Measurements from ENCODE around the gene TSHZ2.

Gene TSHZ2

GRCh38 chr20:52941808-52942207 is 30.4 kb upstream of the TSHZ2 start:
- no peak overlapping the region for H3K4me3 ChIP-seq (ENCODE audit: low read length)
- no peaks in the 10 kb centered on the region for H3K9me3 ChIP-seq (ENCODE audit: control insufficient read depth, insufficient read depth, low read length)
- no peak overlapping the region for H3K27ac ChIP-seq (ENCODE audit: low read length)
- no peaks in the 10 kb centered on the region for H3K4me1 ChIP-seq (ENCODE audit: control insufficient read depth, insufficient read depth, low read length)
- WGBS (ENCODE audit: insufficient coverage, insufficient read length), result no CpG with 5 or more reads among the region's 3 CpGs
- H3K36me3 ChIP-seq (ENCODE audit: control insufficient read depth, insufficient read depth, low read length), result no peaks in the 10 kb centered on the region
- no peaks in the 10 kb centered on the region for H3K27me3 ChIP-seq (ENCODE audit: control insufficient read depth, insufficient read depth, low read length)
- no peak for DNase-seq (ENCODE audit: low read depth, low spot score)

DNA sequence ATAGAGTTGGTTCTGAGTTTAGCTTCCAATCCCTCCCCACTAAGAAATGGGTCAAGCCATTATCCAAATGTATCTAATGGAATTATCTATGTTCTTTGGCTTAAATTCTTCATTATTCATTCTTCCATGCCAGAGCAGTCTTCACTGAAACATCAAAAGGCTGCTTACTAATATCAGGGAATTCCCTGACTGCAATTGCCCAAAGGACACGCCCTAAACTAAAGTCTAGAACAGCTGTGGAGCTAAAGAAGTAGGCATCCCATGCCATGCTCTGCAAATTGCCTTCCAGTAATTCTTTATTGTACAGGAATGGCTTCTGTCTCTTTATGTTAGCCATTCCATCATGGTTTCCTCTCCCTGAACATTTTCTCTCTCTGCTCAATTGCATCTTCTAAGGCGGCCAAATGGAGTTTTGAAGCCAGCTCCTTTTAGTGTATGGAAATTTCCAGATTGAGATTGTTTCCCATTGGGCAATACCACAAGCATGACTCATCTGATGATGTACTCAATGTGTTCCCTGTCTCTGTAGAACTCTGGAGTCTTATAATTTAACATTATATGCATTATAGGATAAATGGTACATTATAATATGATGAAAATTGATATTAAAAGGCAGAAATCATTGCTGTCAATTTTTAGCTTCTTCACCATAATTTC is 28.8 kb upstream of the TSHZ2 start:
- H3K4me1 ChIP-seq (ENCODE audit: control insufficient read depth, insufficient read depth, low read length), result no peaks in the 10 kb centered on the region
- no peak for DNase-seq (ENCODE audit: low read depth, low spot score)
- no peak overlapping the region for H3K27ac ChIP-seq (ENCODE audit: low read length)
- no peak overlapping the region for H3K4me3 ChIP-seq (ENCODE audit: low read length)
- no CpG with 5 or more reads among the region's 2 CpGs for WGBS (ENCODE audit: insufficient coverage, insufficient read length)
- no peaks in the 10 kb centered on the region for H3K9me3 ChIP-seq (ENCODE audit: control insufficient read depth, insufficient read depth, low read length)
- H3K27me3 ChIP-seq (ENCODE audit: control insufficient read depth, insufficient read depth, low read length), result no peaks in the 10 kb centered on the region
- no peaks in the 10 kb centered on the region for H3K36me3 ChIP-seq (ENCODE audit: control insufficient read depth, insufficient read depth, low read length)

DNA sequence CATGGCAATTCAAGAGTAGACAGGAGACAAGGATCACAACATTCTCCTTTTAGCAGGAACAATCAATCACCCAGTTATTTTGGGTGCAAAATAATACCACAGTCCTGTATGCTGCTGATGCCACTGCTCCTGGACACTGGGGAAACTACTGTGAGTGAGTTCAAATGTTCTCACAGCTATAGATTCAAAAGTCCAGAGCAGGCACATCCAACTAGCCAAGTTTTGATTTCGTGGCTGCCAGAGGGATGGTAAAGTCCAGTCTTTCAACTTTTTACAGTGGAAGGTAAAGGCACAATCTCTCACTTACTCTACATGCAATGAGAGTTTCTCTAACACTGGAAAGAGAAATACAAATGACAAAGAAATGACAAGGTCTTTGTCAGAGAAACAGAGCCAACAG is 26.9 kb upstream of the TSHZ2 start:
- H3K9me3 ChIP-seq (ENCODE audit: control insufficient read depth, insufficient read depth, low read length), result no peaks in the 10 kb centered on the region
- H3K27ac ChIP-seq (ENCODE audit: low read length), result no peak overlapping the region
- no peak for DNase-seq (ENCODE audit: low read depth, low spot score)
- H3K27me3 ChIP-seq (ENCODE audit: control insufficient read depth, insufficient read depth, low read length), result no peaks in the 10 kb centered on the region
- no CpG with 5 or more reads among the region's 1 CpG for WGBS (ENCODE audit: insufficient coverage, insufficient read length)
- no peak overlapping the region for H3K4me3 ChIP-seq (ENCODE audit: low read length)
- no peaks in the 10 kb centered on the region for H3K4me1 ChIP-seq (ENCODE audit: control insufficient read depth, insufficient read depth, low read length)
- no peaks in the 10 kb centered on the region for H3K36me3 ChIP-seq (ENCODE audit: control insufficient read depth, insufficient read depth, low read length)

- DNase-seq (ENCODE audit: low read depth, low spot score), result no peak
- H3K4me1 ChIP-seq (ENCODE audit: control insufficient read depth, insufficient read depth, low read length), result no peaks in the 10 kb centered on the region
- no peaks in the 10 kb centered on the region for H3K9me3 ChIP-seq (ENCODE audit: control insufficient read depth, insufficient read depth, low read length)
- H3K36me3 ChIP-seq (ENCODE audit: control insufficient read depth, insufficient read depth, low read length), result no peaks in the 10 kb centered on the region
- no CpG with 5 or more reads among the region's 2 CpGs for WGBS (ENCODE audit: insufficient coverage, insufficient read length)
- H3K27ac ChIP-seq (ENCODE audit: low read length), result no peak overlapping the region
- no peaks in the 10 kb centered on the region for H3K27me3 ChIP-seq (ENCODE audit: control insufficient read depth, insufficient read depth, low read length)
- H3K4me3 ChIP-seq (ENCODE audit: low read length), result no peak overlapping the region
Measured at GRCh38 chr20:52945862-52946522, 26.2 kb upstream of the TSHZ2 start.

DNA sequence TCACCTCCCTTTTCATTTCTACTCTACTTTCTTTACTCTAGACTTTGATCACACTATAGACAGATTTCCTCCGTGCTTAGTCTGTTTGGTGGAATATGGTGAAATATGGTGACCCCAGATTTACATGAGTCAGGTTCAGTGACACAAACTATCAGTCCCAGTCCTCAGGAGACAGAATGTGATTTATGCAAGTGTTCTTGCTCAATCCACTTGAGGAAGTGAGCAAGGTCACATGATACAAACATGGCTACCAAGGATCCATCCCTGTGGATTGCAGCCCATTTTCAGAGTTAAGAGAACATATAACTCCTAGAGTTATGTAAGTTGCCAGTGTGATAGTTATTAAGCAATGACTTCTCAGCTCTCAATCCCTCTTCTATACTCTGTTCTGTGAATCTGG is 23.7 kb upstream of the TSHZ2 start:
- no peaks in the 10 kb centered on the region for H3K36me3 ChIP-seq (ENCODE audit: control insufficient read depth, insufficient read depth, low read length)

DNA sequence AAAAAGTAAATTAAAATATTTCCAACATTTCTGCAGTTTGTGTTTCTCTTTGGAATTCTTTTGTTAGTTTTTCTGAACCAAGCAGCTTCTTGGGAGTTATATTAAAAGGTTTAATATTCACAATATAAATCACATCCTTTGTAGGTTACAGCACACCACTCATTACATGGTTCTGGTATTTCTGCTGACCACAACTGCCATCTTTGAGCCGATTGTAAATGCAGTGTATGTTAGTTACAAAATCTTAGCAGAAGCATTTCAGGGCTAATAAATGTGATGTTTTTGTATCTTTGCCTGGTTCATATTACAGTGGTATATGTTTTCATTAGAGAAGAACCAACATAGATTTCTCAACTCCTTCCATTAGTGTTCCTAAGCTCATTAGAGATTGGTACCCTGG is 19.1 kb upstream of the TSHZ2 start:
- no peak overlapping the region for H3K27ac ChIP-seq (ENCODE audit: low read length)
- no peak overlapping the region for H3K4me3 ChIP-seq (ENCODE audit: low read length)
- no peak for DNase-seq (ENCODE audit: low read depth, low spot score)
- no peaks in the 10 kb centered on the region for H3K4me1 ChIP-seq (ENCODE audit: control insufficient read depth, insufficient read depth, low read length)
- H3K27me3 ChIP-seq (ENCODE audit: control insufficient read depth, insufficient read depth, low read length), result no peaks in the 10 kb centered on the region
- H3K9me3 ChIP-seq (ENCODE audit: control insufficient read depth, insufficient read depth, low read length), result no peaks in the 10 kb centered on the region
- WGBS (ENCODE audit: insufficient coverage, insufficient read length), result no CpG with 5 or more reads among the region's 1 CpG
- no peaks in the 10 kb centered on the region for H3K36me3 ChIP-seq (ENCODE audit: control insufficient read depth, insufficient read depth, low read length)

More for the DNA sequence above, 23.7 kb upstream of the TSHZ2 start:
- DNase-seq (ENCODE audit: low read depth, low spot score), result no peak
- no peaks in the 10 kb centered on the region for H3K27me3 ChIP-seq (ENCODE audit: control insufficient read depth, insufficient read depth, low read length)
- H3K4me3 ChIP-seq (ENCODE audit: low read length), result no peak overlapping the region
- H3K4me1 ChIP-seq (ENCODE audit: control insufficient read depth, insufficient read depth, low read length), result no peaks in the 10 kb centered on the region
- WGBS (ENCODE audit: insufficient coverage, insufficient read length), result no CpG with 5 or more reads among the region's 1 CpG
- no peaks in the 10 kb centered on the region for H3K9me3 ChIP-seq (ENCODE audit: control insufficient read depth, insufficient read depth, low read length)
- H3K27ac ChIP-seq (ENCODE audit: low read length), result no peak overlapping the region

- no CpG with 5 or more reads among the region's 6 CpGs for WGBS (ENCODE audit: insufficient coverage, insufficient read length)
- Histone ChIP-seq H3K27ac (ENCODE audit: low read length) (no peak overlapping the region), H3K36me3 (ENCODE audit: control insufficient read depth, insufficient read depth, low read length) (no peaks in the 10 kb centered on the region), H3K27me3 (ENCODE audit: control insufficient read depth, insufficient read depth, low read length) (no peaks in the 10 kb centered on the region), H3K4me1 (ENCODE audit: control insufficient read depth, insufficient read depth, low read length) (no peaks in the 10 kb centered on the region), H3K4me3 (ENCODE audit: low read length) (no peak overlapping the region), H3K9me3 (ENCODE audit: control insufficient read depth, insufficient read depth, low read length) (no peaks in the 10 kb centered on the region)
- DNase-seq (ENCODE audit: low read depth, low spot score), result no peak
Measured at GRCh38 chr20:52954849-52955248, 17.3 kb upstream of the TSHZ2 start.

DNA sequence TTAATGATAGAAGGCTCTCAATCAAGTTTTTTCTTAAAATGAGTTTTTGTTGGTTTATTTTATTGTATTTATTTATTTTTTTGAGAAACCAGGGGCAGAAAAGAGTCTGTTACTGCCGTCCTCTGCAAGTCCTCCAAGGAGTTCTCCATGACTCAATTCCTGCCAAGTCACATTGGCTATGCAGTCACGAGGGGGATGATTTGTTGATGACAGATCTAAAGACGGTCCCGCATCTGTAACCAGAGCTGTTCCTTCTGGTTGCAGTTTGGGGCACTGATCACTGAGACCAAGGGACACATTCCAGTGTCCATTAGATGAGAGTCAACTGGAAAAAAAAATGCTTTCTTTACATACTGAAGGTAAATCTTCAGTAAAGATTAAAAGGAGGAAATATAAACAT is 13.9 kb upstream of the TSHZ2 start:
- WGBS (ENCODE audit: insufficient coverage, insufficient read length), result no CpG with 5 or more reads among the region's 4 CpGs
- H3K27me3 ChIP-seq (ENCODE audit: control insufficient read depth, insufficient read depth, low read length), result no peaks in the 10 kb centered on the region

DNA sequence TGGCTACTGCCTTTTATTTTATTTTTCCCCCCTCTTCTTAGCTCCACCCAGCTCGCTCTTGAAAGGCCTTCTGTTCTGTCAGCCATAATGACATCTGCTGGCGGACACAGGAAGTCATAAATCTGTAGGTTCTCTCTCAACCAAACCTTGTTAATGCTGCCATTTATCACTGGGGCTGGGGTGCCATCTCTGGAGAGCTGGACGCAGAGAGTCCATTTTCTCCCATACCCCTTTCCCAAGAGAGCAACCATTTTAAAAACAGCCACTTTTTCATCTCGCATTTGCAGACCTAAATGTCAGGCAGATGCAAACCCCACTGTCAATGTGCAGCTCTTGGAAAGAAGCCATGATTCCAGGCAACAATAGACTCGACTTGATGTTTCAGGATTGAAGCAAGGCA is 13.0 kb upstream of the TSHZ2 start:
- no peaks in the 10 kb centered on the region for H3K36me3 ChIP-seq (ENCODE audit: control insufficient read depth, insufficient read depth, low read length)
- no peaks in the 10 kb centered on the region for H3K9me3 ChIP-seq (ENCODE audit: control insufficient read depth, insufficient read depth, low read length)
- H3K27ac ChIP-seq (ENCODE audit: low read length), result no peak overlapping the region
- H3K27me3 ChIP-seq (ENCODE audit: control insufficient read depth, insufficient read depth, low read length), result no peaks in the 10 kb centered on the region
- no CpG with 5 or more reads among the region's 5 CpGs for WGBS (ENCODE audit: insufficient coverage, insufficient read length)
- no peak for DNase-seq (ENCODE audit: low read depth, low spot score)
- no peak overlapping the region for H3K4me3 ChIP-seq (ENCODE audit: low read length)
- H3K4me1 ChIP-seq (ENCODE audit: control insufficient read depth, insufficient read depth, low read length), result 0 out of 2 replicates have a peak, but pooled peaks cover 1% of the 10 kb centered on the region

More for the DNA sequence above, 13.9 kb upstream of the TSHZ2 start:
- H3K4me1 ChIP-seq (ENCODE audit: control insufficient read depth, insufficient read depth, low read length), result 0 out of 2 replicates have a peak, but pooled peaks cover 1% of the 10 kb centered on the region
- H3K27ac ChIP-seq (ENCODE audit: low read length), result no peak overlapping the region
- H3K4me3 ChIP-seq (ENCODE audit: low read length), result no peak overlapping the region
- H3K36me3 ChIP-seq (ENCODE audit: control insufficient read depth, insufficient read depth, low read length), result no peaks in the 10 kb centered on the region
- DNase-seq (ENCODE audit: low read depth, low spot score), result no peak
- no peaks in the 10 kb centered on the region for H3K9me3 ChIP-seq (ENCODE audit: control insufficient read depth, insufficient read depth, low read length)

GRCh38 chr20:52962183-52962582 is 10.0 kb upstream of the TSHZ2 start:
- no peak for DNase-seq (ENCODE audit: low read depth, low spot score)
- Histone ChIP-seq H3K27me3 (ENCODE audit: control insufficient read depth, insufficient read depth, low read length) (no peaks in the 10 kb centered on the region), H3K27ac (ENCODE audit: low read length) (no peak overlapping the region), H3K9me3 (ENCODE audit: control insufficient read depth, insufficient read depth, low read length) (no peaks in the 10 kb centered on the region), H3K4me3 (ENCODE audit: low read length) (no peak overlapping the region), H3K4me1 (ENCODE audit: control insufficient read depth, insufficient read depth, low read length) (0 out of 2 replicates have a peak, but pooled peaks cover 1% of the 10 kb centered on the region), H3K36me3 (ENCODE audit: control insufficient read depth, insufficient read depth, low read length) (no peaks in the 10 kb centered on the region)
- WGBS (ENCODE audit: insufficient coverage, insufficient read length), result no CpG with 5 or more reads among the region's 1 CpG

- no CpG with 5 or more reads among the region's 3 CpGs for WGBS (ENCODE audit: insufficient coverage, insufficient read length)
- no peaks in the 10 kb centered on the region for H3K27me3 ChIP-seq (ENCODE audit: control insufficient read depth, insufficient read depth, low read length)
- no peak overlapping the region for H3K4me3 ChIP-seq (ENCODE audit: low read length)
- H3K36me3 ChIP-seq (ENCODE audit: control insufficient read depth, insufficient read depth, low read length), result no peaks in the 10 kb centered on the region
- no peak overlapping the region for H3K27ac ChIP-seq (ENCODE audit: low read length)
- H3K4me1 ChIP-seq (ENCODE audit: control insufficient read depth, insufficient read depth, low read length), result 0 out of 2 replicates have a peak, but pooled peaks cover 1% of the 10 kb centered on the region
- DNase-seq (ENCODE audit: low read depth, low spot score), result no peak
- no peaks in the 10 kb centered on the region for H3K9me3 ChIP-seq (ENCODE audit: control insufficient read depth, insufficient read depth, low read length)
Measured at GRCh38 chr20:52963131-52963530, 9.0 kb upstream of the TSHZ2 start.
